SK-N-SH treated with all-trans-retinoic acid at 6 μM for 48 hours (cell line): ENCODE results near the gene ZNF423.

ENCODE experiments used
- BACH2 ChIP-seq: fragments of 250-450 bp; sonication (Bioruptor Pico); IDR thresholded peaks from 2 replicates; pipeline ENCODE4 v1.9.0; 2021; ENCODE audit warnings: mild to moderate bottlenecking, borderline replicate concordance
- CREB5 ChIP-seq: fragments of 250-450 bp; sonication (Bioruptor Pico); IDR thresholded peaks from 2 replicates; pipeline ENCODE4 v1.5.1; 2020; ENCODE audit warnings: low read depth, mild to moderate bottlenecking, moderate library complexity
- ISL1 ChIP-seq: fragments of 250-450 bp; sonication (Bioruptor Pico); IDR thresholded peaks from 2 replicates; pipeline ENCODE4 v2.1.2; 2022; ENCODE audit warnings: mild to moderate bottlenecking, moderate library complexity
- OSR1 ChIP-seq: fragments of 250-450 bp; sonication (Bioruptor Pico); IDR thresholded peaks from 2 replicates; pipeline ENCODE4 v1.8.0; 2022; ENCODE audit warnings: moderate library complexity, mild to moderate bottlenecking, inconsistent platforms
- PATZ1 ChIP-seq: fragments of 250-450 bp; sonication (Bioruptor Pico); IDR thresholded peaks from 2 replicates; pipeline ENCODE4 v1.8.0; 2020; ENCODE audit warnings: mild to moderate bottlenecking, moderate library complexity, borderline replicate concordance
- PPARA ChIP-seq: fragments of 250-450 bp; sonication (Bioruptor Pico); IDR thresholded peaks from 2 replicates; pipeline ENCODE4 v1.5.0; 2020; ENCODE audit warnings: mild to moderate bottlenecking, borderline replicate concordance
- SNAI2 ChIP-seq: fragments of 250-450 bp; sonication (Bioruptor Pico); IDR thresholded peaks from 2 replicates; pipeline ENCODE4 v1.5.0; 2020; ENCODE audit warnings: mild to moderate bottlenecking, moderate library complexity
- TCF4 ChIP-seq: fragments of 250-450 bp; sonication (Bioruptor Pico); IDR thresholded peaks from 2 replicates; pipeline ENCODE4 v1.8.0; 2021; ENCODE audit warnings: mild to moderate bottlenecking, moderate library complexity, borderline replicate concordance
- TSHZ2 ChIP-seq: fragments of 250-450 bp; sonication (Bioruptor Pico); IDR thresholded peaks from 2 replicates; pipeline ENCODE4 v1.5.0; 2020; ENCODE audit warnings: mild to moderate bottlenecking, moderate library complexity
- ZFP3 ChIP-seq: fragments of 250-450 bp; sonication (Bioruptor Pico); IDR thresholded peaks from 2 replicates; pipeline ENCODE4 v1.5.0; 2020; ENCODE audit warnings: mild to moderate bottlenecking, moderate library complexity
- ZFP30 ChIP-seq: fragments of 450-650 bp; formaldehyde crosslinking; IDR thresholded peaks from 2 replicates; pipeline ENCODE4 v1.5.0; 2022; ENCODE audit warnings: mild to moderate bottlenecking, moderate library complexity

- TF ChIP-seq SNAI2 (CRISPR knock-in tag) (no peak), TSHZ2 (CRISPR knock-in tag) (no peak), PATZ1 (no peak), OSR1 (CRISPR knock-in tag) (no peak), ZFP30 (CRISPR knock-in tag) (no peak), CREB5 (CRISPR knock-in tag) (no peak), ISL1 (CRISPR knock-in tag) (no peak), PPARA (CRISPR knock-in tag) (no peak), TCF4 (no peak), ZFP3 (CRISPR knock-in tag) (no peak), BACH2 (CRISPR knock-in tag) (no peak)
Observed at GRCh38 chr16:49782405-49782804, 73.5 kb downstream of the ZNF423 start.
